Measurements from ENCODE around the gene SNRNP25. TPM values are rescaled to one million over a fixed set of nuclear protein-coding genes. Genes with fewer than 3 reads are reported as not detected.
A peak's percentile ranks its signal among the peaks of the same experiment; 100 is the strongest.

The SNRNP25 gene
- total RNA-seq, 1 experiment from 2014 or later, result 37.0 TPM

DNA sequence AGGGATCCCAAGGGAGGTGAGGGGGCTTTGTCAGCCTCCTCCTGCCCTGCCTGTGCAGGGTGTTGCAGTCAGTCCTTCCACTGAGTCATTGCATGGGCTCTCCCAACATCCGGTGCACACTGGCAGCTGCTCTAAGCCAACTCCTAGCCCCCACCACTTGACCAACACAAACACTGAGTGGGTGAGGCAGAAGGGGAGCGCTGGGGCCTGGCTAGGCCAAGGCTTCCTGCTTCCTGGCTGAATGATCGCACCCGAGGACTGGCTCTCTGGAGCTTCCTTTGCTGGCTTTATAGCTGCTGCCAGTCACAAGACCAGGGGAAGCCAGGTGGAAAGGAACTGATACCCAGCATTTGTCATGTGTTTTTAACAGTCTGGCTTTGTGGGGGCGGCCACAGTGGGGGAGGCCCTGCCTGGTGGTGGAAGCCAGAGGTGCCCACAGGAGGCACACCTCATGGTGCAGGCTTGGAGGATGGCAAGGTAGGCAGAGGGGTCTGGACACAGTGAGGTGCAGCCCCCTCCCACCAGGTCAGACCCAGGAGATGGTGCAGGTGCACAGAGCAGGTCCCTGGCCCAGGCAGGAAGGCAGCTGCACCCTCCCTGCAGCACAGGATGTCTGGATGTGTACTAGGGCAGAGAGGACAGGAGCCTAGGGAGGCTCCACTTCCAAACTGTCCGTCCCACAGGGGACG lies 31.2 kb downstream of the SNRNP25 start:
- Histone ChIP-seq H3K36me3 (peaks cover 84% of the 10 kb centered on the region), H3K27me3 (replicated peaks) (no peaks in the 10 kb centered on the region), H3K9me3 (replicated peaks) (no peaks in the 10 kb centered on the region), H3K27ac (peak overlapping the region; percentile 50), H3K4me1 (replicated peaks) (peaks cover 19% of the 10 kb centered on the region), H3K4me3 (no peak overlapping the region)
- peak; percentile 73 to 92 for DNase-seq (ENCODE audit: low read depth in 1 of 2, low spot score in 2 of 2)

GRCh38 chr16:85407-85782 lies 31.8 kb downstream of the SNRNP25 start:
- Histone ChIP-seq H3K4me1 (replicated peaks) (peaks cover 19% of the 10 kb centered on the region), H3K36me3 (peaks cover 84% of the 10 kb centered on the region), H3K4me3 (no peak overlapping the region), H3K27me3 (replicated peaks) (no peaks in the 10 kb centered on the region), H3K27ac (no peak overlapping the region), H3K9me3 (replicated peaks) (no peaks in the 10 kb centered on the region)
- no peak for DNase-seq (ENCODE audit: low read depth in 1 of 2, low spot score in 2 of 2)

DNA sequence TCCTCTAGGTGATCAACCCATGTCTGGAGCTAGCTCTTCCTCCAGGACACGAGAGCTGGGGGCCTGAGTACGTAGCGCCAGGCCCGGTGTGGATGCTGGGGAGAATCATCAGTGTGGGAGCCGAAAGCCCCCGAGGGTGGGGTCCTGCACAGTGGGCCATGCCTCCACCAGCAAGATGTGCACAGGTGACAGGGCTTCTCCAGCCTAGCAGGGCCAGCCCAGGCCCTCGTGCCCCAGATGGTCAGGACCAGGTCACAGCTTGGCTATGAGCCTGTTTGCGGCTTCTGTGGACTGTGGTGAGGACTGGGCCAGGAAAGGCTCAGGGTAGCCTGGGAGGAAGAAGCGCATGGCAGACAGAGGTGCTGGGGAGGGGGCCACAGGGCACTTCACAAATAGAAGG lies 32.2 kb downstream of the SNRNP25 start:
- no peaks in the 10 kb centered on the region for H3K27me3 ChIP-seq (replicated peaks)
- no peak overlapping the region for H3K27ac ChIP-seq
- no peaks in the 10 kb centered on the region for H3K9me3 ChIP-seq (replicated peaks)
- peaks cover 80% of the 10 kb centered on the region for H3K36me3 ChIP-seq
- no peak for DNase-seq (ENCODE audit: low read depth in 1 of 2, low spot score in 2 of 2)
- H3K4me3 ChIP-seq, result no peak overlapping the region
- H3K4me1 ChIP-seq (replicated peaks), result peaks cover 19% of the 10 kb centered on the region

DNA sequence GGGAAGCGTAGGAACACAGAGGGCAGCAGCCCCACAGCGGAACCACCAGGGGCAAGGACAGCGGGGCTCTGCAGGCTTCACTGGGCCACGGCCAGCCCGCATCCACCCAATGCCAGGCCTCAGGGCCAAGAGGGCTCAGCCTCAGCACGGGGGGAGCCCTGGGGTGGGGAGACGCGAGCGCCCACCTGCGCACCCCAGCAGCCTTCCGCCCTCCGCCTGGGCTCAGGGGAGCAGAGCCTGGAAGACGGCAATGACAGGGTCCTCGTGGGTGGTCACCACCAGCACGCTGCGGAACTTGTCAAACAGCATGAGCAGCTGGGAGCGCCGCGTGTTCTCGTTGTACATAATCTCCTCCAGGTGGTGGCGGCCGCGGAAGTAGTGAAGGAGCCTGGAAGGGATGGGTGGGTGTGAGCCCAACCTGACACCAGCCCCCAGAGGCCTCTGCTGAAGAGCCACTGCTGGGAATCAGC lies 32.9 kb downstream of the SNRNP25 start:
- DNase-seq (ENCODE audit: low read depth in 1 of 2, low spot score in 2 of 2), result no peak
- no peak overlapping the region for H3K4me3 ChIP-seq
- no peaks in the 10 kb centered on the region for H3K9me3 ChIP-seq (replicated peaks)
- H3K4me1 ChIP-seq (replicated peaks), result peaks cover 19% of the 10 kb centered on the region
- H3K27ac ChIP-seq, result no peak overlapping the region
- H3K27me3 ChIP-seq (replicated peaks), result no peaks in the 10 kb centered on the region
- peaks cover 79% of the 10 kb centered on the region for H3K36me3 ChIP-seq

GRCh38 chr16:88613-89012 lies 35.0 kb downstream of the SNRNP25 start:
- Histone ChIP-seq H3K9me3 (replicated peaks) (no peaks in the 10 kb centered on the region), H3K4me1 (replicated peaks) (peaks cover 19% of the 10 kb centered on the region), H3K27me3 (replicated peaks) (no peaks in the 10 kb centered on the region), H3K27ac (no peak overlapping the region), H3K4me3 (no peak overlapping the region), H3K36me3 (peaks cover 70% of the 10 kb centered on the region)
- DNase-seq (ENCODE audit: low read depth in 1 of 2, low spot score in 2 of 2), result no peak

- Histone ChIP-seq H3K27ac (no peak overlapping the region), H3K9me3 (replicated peaks) (no peaks in the 10 kb centered on the region), H3K4me1 (replicated peaks) (peaks cover 9% of the 10 kb centered on the region), H3K27me3 (replicated peaks) (no peaks in the 10 kb centered on the region), H3K4me3 (no peak overlapping the region), H3K36me3 (peaks cover 61% of the 10 kb centered on the region)
- no peak for DNase-seq (ENCODE audit: low read depth in 1 of 2, low spot score in 2 of 2)
These were observed 36.0 kb downstream of the SNRNP25 start for GRCh38 chr16:89391-90302.

DNA sequence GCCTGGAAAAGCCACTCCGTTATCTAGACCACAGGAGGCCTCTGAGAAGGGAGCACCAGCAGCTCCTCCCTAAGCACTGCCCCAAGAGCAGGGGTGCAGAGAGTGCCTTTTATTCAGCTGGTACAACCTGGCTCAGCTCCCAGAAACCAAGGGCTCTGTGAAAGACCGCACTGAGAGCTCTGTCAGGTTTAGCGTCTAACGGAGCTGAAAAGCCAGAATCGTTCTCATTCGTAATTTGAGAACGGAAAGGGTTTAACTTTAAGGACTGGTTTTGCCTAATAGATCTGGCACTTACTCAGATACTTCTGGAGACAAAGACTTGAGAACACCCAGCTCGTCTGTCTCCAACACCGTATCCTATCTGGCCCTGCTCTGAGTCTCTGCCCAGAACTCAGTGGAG lies 37.9 kb downstream of the SNRNP25 start:
- no peak for DNase-seq (ENCODE audit: low read depth in 1 of 2, low spot score in 2 of 2)
- H3K4me1 ChIP-seq (replicated peaks), result no peaks in the 10 kb centered on the region
- no peak overlapping the region for H3K27ac ChIP-seq
- H3K4me3 ChIP-seq, result no peak overlapping the region
- H3K36me3 ChIP-seq, result peaks cover 44% of the 10 kb centered on the region
- H3K9me3 ChIP-seq (replicated peaks), result no peaks in the 10 kb centered on the region
- H3K27me3 ChIP-seq (replicated peaks), result no peaks in the 10 kb centered on the region

GRCh38 chr16:92431-93339 lies 39.1 kb downstream of the SNRNP25 start:
- no peaks in the 10 kb centered on the region for H3K4me1 ChIP-seq (replicated peaks)
- H3K36me3 ChIP-seq, result peaks cover 36% of the 10 kb centered on the region
- H3K27me3 ChIP-seq (replicated peaks), result no peaks in the 10 kb centered on the region
- DNase-seq (ENCODE audit: low read depth in 1 of 2, low spot score in 2 of 2), result no peak
- no peak overlapping the region for H3K27ac ChIP-seq
- no peak overlapping the region for H3K4me3 ChIP-seq
- H3K9me3 ChIP-seq (replicated peaks), result no peaks in the 10 kb centered on the region

- DNase-seq (ENCODE audit: low read depth in 1 of 2, low spot score in 2 of 2), result no peak
- peaks cover 21% of the 10 kb centered on the region for H3K36me3 ChIP-seq
- no peak overlapping the region for H3K27ac ChIP-seq
- no peaks in the 10 kb centered on the region for H3K9me3 ChIP-seq (replicated peaks)
- H3K27me3 ChIP-seq (replicated peaks), result no peaks in the 10 kb centered on the region
- 0 out of 2 replicates have a peak, but pooled peaks cover 3% of the 10 kb centered on the region for H3K4me1 ChIP-seq (replicated peaks)
- no peak overlapping the region for H3K4me3 ChIP-seq
These were observed 41.3 kb downstream of the SNRNP25 start for GRCh38 chr16:94918-95265.

DNA sequence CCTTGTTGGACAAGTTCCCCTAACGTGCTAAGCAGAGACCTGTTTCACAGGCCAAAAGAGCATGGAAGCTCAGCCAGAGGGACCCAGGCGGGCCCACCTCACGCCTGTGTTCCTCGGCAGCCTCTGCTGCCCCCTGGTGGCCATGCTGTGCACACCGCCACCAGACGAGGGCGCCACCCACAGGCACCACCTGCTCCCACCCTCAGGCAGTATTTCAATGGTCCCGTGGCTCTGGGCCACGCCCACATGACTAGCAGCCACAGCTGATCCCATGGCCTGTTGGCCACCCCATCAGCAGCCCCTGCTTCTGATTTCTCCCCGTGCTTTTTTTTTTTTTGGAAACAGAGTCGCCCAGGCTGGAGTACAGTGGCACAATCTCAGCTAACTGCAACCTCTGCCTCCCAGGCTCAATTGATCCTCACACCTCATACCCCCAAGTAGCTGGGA lies 43.3 kb downstream of the SNRNP25 start:
- Histone ChIP-seq H3K4me1 (replicated peaks) (0 out of 2 replicates have a peak, but pooled peaks cover 3% of the 10 kb centered on the region), H3K27ac (no peak overlapping the region), H3K9me3 (replicated peaks) (no peaks in the 10 kb centered on the region), H3K36me3 (peaks cover 12% of the 10 kb centered on the region), H3K27me3 (replicated peaks) (no peaks in the 10 kb centered on the region), H3K4me3 (no peak overlapping the region)
- peak; percentile 81 to 92 for DNase-seq (ENCODE audit: low read depth in 1 of 2, low spot score in 2 of 2)

DNA sequence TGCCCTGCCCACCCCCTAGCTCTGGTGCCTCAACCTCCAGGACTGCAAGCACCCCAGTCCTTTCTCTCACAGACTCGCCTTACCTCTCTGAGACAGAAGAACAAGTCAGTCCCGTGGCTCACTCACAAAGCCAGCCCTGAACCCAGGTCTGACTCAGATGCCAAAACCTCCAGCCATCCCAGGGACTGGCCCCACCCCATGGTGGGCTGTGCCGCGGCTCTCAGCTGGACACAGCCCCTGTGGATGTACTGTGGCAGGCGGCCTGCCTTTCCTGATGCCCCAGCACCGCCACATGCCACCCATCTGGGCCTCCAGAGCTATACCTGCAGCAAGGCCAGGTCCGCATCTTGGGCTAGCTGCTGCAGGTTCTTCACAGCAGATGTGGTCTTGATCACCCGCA lies 44.2 kb downstream of the SNRNP25 start:
- no peak for DNase-seq (ENCODE audit: low read depth in 1 of 2, low spot score in 2 of 2)
- Histone ChIP-seq H3K4me1 (replicated peaks) (0 out of 2 replicates have a peak, but pooled peaks cover 3% of the 10 kb centered on the region), H3K9me3 (replicated peaks) (no peaks in the 10 kb centered on the region), H3K27ac (no peak overlapping the region), H3K27me3 (replicated peaks) (no peaks in the 10 kb centered on the region), H3K4me3 (no peak overlapping the region), H3K36me3 (peaks cover 8% of the 10 kb centered on the region; the same call in 1 of the 2 replicates)

GRCh38 chr16:100989-101388 lies 47.4 kb downstream of the SNRNP25 start:
- DNase-seq (ENCODE audit: low read depth in 1 of 2, low spot score in 2 of 2), result no peak
- no peaks in the 10 kb centered on the region for H3K9me3 ChIP-seq (replicated peaks)
- H3K27me3 ChIP-seq (replicated peaks), result no peaks in the 10 kb centered on the region
- H3K36me3 ChIP-seq, result peaks cover 8% of the 10 kb centered on the region; the same call in 1 of the 2 replicates
- no peak overlapping the region for H3K4me3 ChIP-seq
- 0 out of 2 replicates have a peak, but pooled peaks cover 3% of the 10 kb centered on the region for H3K4me1 ChIP-seq (replicated peaks)
- H3K27ac ChIP-seq, result no peak overlapping the region

DNA sequence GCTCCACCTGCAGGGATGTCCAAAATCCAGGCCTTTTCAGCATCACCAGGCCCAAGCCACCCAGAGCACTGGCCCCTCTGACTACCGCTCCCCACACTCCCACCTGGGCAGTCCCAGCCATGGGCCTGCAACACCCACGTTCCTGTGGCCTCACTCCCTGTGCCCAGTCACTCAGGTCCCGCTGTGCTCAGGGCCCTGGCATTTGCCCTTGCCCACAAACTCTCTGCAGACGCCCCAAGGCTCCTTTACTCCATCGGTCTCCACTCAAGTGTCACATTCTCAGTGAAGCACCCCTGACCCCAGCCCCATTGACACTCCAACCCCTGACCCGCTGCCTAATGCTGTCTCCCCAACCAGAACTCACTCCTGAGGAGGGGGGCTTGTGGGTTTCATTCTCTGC lies 48.0 kb downstream of the SNRNP25 start:
- H3K27ac ChIP-seq, result no peak overlapping the region
- peaks cover 9% of the 10 kb centered on the region; the same call in 1 of the 2 replicates for H3K36me3 ChIP-seq
- no peaks in the 10 kb centered on the region for H3K9me3 ChIP-seq (replicated peaks)
- no peak for DNase-seq (ENCODE audit: low read depth in 1 of 2, low spot score in 2 of 2)
- no peak overlapping the region for H3K4me3 ChIP-seq
- H3K27me3 ChIP-seq (replicated peaks), result no peaks in the 10 kb centered on the region
- 0 out of 2 replicates have a peak, but pooled peaks cover 3% of the 10 kb centered on the region for H3K4me1 ChIP-seq (replicated peaks)

All from SJSA1 (cell line).